ENCODE measurements around the gene GPR146.
A peak's percentile ranks its signal among the peaks of the same experiment; 100 is the strongest.

Gene GPR146

GRCh38 chr7:1083729-1084657 lies 39.6 kb downstream of the GPR146 start:
- Histone ChIP-seq H3K36me3 (ENCODE audit: insufficient read depth, low read length) (no peaks in the 10 kb centered on the region), H3K27me3 (ENCODE audit: insufficient read depth, low read length) (no peaks in the 10 kb centered on the region), H3K4me3 (ENCODE audit: low read depth, low read length) (no peak overlapping the region), H3K4me1 (ENCODE audit: control insufficient read depth, insufficient read depth, low read length, unreplicated experiment) (peaks cover 27% of the 10 kb centered on the region), H3K79me2 (ENCODE audit: control insufficient read depth, insufficient read depth, low read length, unreplicated experiment) (peaks cover 2% of the 10 kb centered on the region), H2AFZ (ENCODE audit: low read length, unreplicated experiment) (no peak overlapping the region), H3K27ac (ENCODE audit: low read depth, low read length) (no peak overlapping the region)

GRCh38 chr7:1085266-1085665 lies 40.9 kb downstream of the GPR146 start:
- no peak overlapping the region for H2AFZ ChIP-seq (ENCODE audit: low read length, unreplicated experiment)
- no peaks in the 10 kb centered on the region for H3K27me3 ChIP-seq (ENCODE audit: insufficient read depth, low read length)
- H3K79me2 ChIP-seq (ENCODE audit: control insufficient read depth, insufficient read depth, low read length, unreplicated experiment), result peaks cover 2% of the 10 kb centered on the region
- H3K27ac ChIP-seq (ENCODE audit: low read depth, low read length), result no peak overlapping the region
- H3K36me3 ChIP-seq (ENCODE audit: insufficient read depth, low read length), result no peaks in the 10 kb centered on the region
- peaks cover 30% of the 10 kb centered on the region for H3K4me1 ChIP-seq (ENCODE audit: control insufficient read depth, insufficient read depth, low read length, unreplicated experiment)
- H3K4me3 ChIP-seq (ENCODE audit: low read depth, low read length), result no peak overlapping the region

GRCh38 chr7:1085910-1086421 lies 41.6 kb downstream of the GPR146 start:
- H3K27me3 ChIP-seq (ENCODE audit: insufficient read depth, low read length), result no peaks in the 10 kb centered on the region
- H3K4me3 ChIP-seq (ENCODE audit: low read depth, low read length), result no peak overlapping the region
- H3K27ac ChIP-seq (ENCODE audit: low read depth, low read length), result no peak overlapping the region
- no peaks in the 10 kb centered on the region for H3K36me3 ChIP-seq (ENCODE audit: insufficient read depth, low read length)
- peaks cover 2% of the 10 kb centered on the region for H3K79me2 ChIP-seq (ENCODE audit: control insufficient read depth, insufficient read depth, low read length, unreplicated experiment)
- no peak overlapping the region for H2AFZ ChIP-seq (ENCODE audit: low read length, unreplicated experiment)
- peaks cover 30% of the 10 kb centered on the region for H3K4me1 ChIP-seq (ENCODE audit: control insufficient read depth, insufficient read depth, low read length, unreplicated experiment)

GRCh38 chr7:1086588-1087464 lies 42.5 kb downstream of the GPR146 start:
- H2AFZ ChIP-seq (ENCODE audit: low read length, unreplicated experiment), result peak overlapping the region; percentile 72
- H3K27me3 ChIP-seq (ENCODE audit: insufficient read depth, low read length), result no peaks in the 10 kb centered on the region
- H3K4me3 ChIP-seq (ENCODE audit: low read depth, low read length), result peak overlapping the region; percentile 79
- H3K36me3 ChIP-seq (ENCODE audit: insufficient read depth, low read length), result no peaks in the 10 kb centered on the region
- peak overlapping the region; percentile 13; the same call in 1 of the 2 replicates for H3K27ac ChIP-seq (ENCODE audit: low read depth, low read length)
- H3K79me2 ChIP-seq (ENCODE audit: control insufficient read depth, insufficient read depth, low read length, unreplicated experiment), result peaks cover 2% of the 10 kb centered on the region
- peaks cover 30% of the 10 kb centered on the region for H3K4me1 ChIP-seq (ENCODE audit: control insufficient read depth, insufficient read depth, low read length, unreplicated experiment)

- H2AFZ ChIP-seq (ENCODE audit: low read length, unreplicated experiment), result no peak overlapping the region
- no peak overlapping the region for H3K27ac ChIP-seq (ENCODE audit: low read depth, low read length)
Measured at GRCh38 chr7:1087465-1087814, 43.1 kb downstream of the GPR146 start.

GRCh38 chr7:1087952-1088920 lies 43.9 kb downstream of the GPR146 start, which contains the start of gene GPER1:
Gene GPER1 (plus strand): TSS chr7:1088113. CDS start chr7:1091729, 3,616 bp downstream.
- H3K36me3 ChIP-seq (ENCODE audit: insufficient read depth, low read length), result no peaks in the 10 kb centered on the region
- peaks cover 30% of the 10 kb centered on the region for H3K4me1 ChIP-seq (ENCODE audit: control insufficient read depth, insufficient read depth, low read length, unreplicated experiment)
- peaks cover 2% of the 10 kb centered on the region for H3K79me2 ChIP-seq (ENCODE audit: control insufficient read depth, insufficient read depth, low read length, unreplicated experiment)
- peak within 1 kb of the TSS; percentile 79 for H3K4me3 ChIP-seq (ENCODE audit: low read depth, low read length)
- H3K27me3 ChIP-seq (ENCODE audit: insufficient read depth, low read length), result no peaks in the 10 kb centered on the region
- no peak within 1 kb of the TSS for H2AFZ ChIP-seq (ENCODE audit: low read length, unreplicated experiment)
- no peak within 1 kb of the TSS for H3K27ac ChIP-seq (ENCODE audit: low read depth, low read length)

More at GRCh38 chr7:1087465-1087814, 43.1 kb downstream of the GPR146 start:
- Histone ChIP-seq H3K27me3 (ENCODE audit: insufficient read depth, low read length) (no peaks in the 10 kb centered on the region), H3K79me2 (ENCODE audit: control insufficient read depth, insufficient read depth, low read length, unreplicated experiment) (peaks cover 2% of the 10 kb centered on the region), H3K4me1 (ENCODE audit: control insufficient read depth, insufficient read depth, low read length, unreplicated experiment) (peaks cover 30% of the 10 kb centered on the region), H3K36me3 (ENCODE audit: insufficient read depth, low read length) (no peaks in the 10 kb centered on the region), H3K4me3 (ENCODE audit: low read depth, low read length) (peak overlapping the region; percentile 79)

GRCh38 chr7:1090236-1090635 lies 45.9 kb downstream of the GPR146 start:
- H3K36me3 ChIP-seq (ENCODE audit: insufficient read depth, low read length), result no peaks in the 10 kb centered on the region

GRCh38 chr7:1090686-1091643 lies 46.6 kb downstream of the GPR146 start:
- Histone ChIP-seq H3K79me2 (ENCODE audit: control insufficient read depth, insufficient read depth, low read length, unreplicated experiment) (peaks cover 2% of the 10 kb centered on the region), H3K4me3 (ENCODE audit: low read depth, low read length) (no peak overlapping the region), H3K36me3 (ENCODE audit: insufficient read depth, low read length) (no peaks in the 10 kb centered on the region), H3K4me1 (ENCODE audit: control insufficient read depth, insufficient read depth, low read length, unreplicated experiment) (peaks cover 28% of the 10 kb centered on the region), H3K27me3 (ENCODE audit: insufficient read depth, low read length) (no peaks in the 10 kb centered on the region), H2AFZ (ENCODE audit: low read length, unreplicated experiment) (no peak overlapping the region), H3K27ac (ENCODE audit: low read depth, low read length) (no peak overlapping the region)

More at GRCh38 chr7:1090236-1090635, 45.9 kb downstream of the GPR146 start:
- no peak overlapping the region for H3K27ac ChIP-seq (ENCODE audit: low read depth, low read length)
- H3K27me3 ChIP-seq (ENCODE audit: insufficient read depth, low read length), result no peaks in the 10 kb centered on the region
- peaks cover 30% of the 10 kb centered on the region for H3K4me1 ChIP-seq (ENCODE audit: control insufficient read depth, insufficient read depth, low read length, unreplicated experiment)
- H3K79me2 ChIP-seq (ENCODE audit: control insufficient read depth, insufficient read depth, low read length, unreplicated experiment), result peaks cover 2% of the 10 kb centered on the region
- H3K4me3 ChIP-seq (ENCODE audit: low read depth, low read length), result no peak overlapping the region
- H2AFZ ChIP-seq (ENCODE audit: low read length, unreplicated experiment), result no peak overlapping the region

- H3K27ac ChIP-seq (ENCODE audit: low read depth, low read length), result no peak overlapping the region
- H3K4me3 ChIP-seq (ENCODE audit: low read depth, low read length), result no peak overlapping the region
- no peaks in the 10 kb centered on the region for H3K27me3 ChIP-seq (ENCODE audit: insufficient read depth, low read length)
- H3K79me2 ChIP-seq (ENCODE audit: control insufficient read depth, insufficient read depth, low read length, unreplicated experiment), result peaks cover 2% of the 10 kb centered on the region
- H3K4me1 ChIP-seq (ENCODE audit: control insufficient read depth, insufficient read depth, low read length, unreplicated experiment), result peaks cover 21% of the 10 kb centered on the region
- no peaks in the 10 kb centered on the region for H3K36me3 ChIP-seq (ENCODE audit: insufficient read depth, low read length)
- H2AFZ ChIP-seq (ENCODE audit: low read length, unreplicated experiment), result no peak overlapping the region
Measured at GRCh38 chr7:1091644-1092027, 47.3 kb downstream of the GPR146 start.

Measured in ACC112 (cell line).